ENCODE results near the gene HSP90AB1. TPM values are rescaled to one million over a fixed set of nuclear protein-coding genes. Genes with fewer than 3 reads are reported as not detected.

HSP90AB1 gene
- total RNA-seq, 1 experiment from 2014 or later = 2,544 TPM

DNA sequence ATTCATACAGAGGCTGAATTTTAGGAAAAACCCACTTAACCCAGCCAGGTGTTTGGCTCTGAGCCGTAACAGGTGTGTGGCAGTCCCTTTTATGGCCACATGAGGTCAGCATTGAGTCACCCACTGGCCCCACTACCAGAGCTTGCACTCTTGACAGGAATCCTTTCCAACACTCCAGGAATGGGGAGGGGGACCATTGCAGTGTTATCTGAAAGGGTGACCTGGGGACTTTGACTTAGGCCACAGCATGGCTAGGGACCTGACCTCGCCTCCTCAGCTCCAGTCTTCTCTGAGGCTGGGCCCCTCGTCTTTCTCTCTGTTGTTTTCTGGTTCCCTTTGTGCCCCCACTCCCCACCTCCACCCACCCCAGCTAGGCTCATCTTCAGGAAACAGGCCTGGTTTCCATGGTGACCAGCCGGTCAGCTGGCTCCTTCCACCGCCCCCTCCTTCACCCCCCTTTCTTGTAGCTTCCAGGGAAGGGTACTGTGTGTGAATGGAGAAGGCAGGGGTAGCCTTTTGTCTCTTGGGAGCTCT is 21.3 kb downstream of the HSP90AB1 start:
- DNase-seq (ENCODE audit: low spot score) = peak; percentile 66

DNA sequence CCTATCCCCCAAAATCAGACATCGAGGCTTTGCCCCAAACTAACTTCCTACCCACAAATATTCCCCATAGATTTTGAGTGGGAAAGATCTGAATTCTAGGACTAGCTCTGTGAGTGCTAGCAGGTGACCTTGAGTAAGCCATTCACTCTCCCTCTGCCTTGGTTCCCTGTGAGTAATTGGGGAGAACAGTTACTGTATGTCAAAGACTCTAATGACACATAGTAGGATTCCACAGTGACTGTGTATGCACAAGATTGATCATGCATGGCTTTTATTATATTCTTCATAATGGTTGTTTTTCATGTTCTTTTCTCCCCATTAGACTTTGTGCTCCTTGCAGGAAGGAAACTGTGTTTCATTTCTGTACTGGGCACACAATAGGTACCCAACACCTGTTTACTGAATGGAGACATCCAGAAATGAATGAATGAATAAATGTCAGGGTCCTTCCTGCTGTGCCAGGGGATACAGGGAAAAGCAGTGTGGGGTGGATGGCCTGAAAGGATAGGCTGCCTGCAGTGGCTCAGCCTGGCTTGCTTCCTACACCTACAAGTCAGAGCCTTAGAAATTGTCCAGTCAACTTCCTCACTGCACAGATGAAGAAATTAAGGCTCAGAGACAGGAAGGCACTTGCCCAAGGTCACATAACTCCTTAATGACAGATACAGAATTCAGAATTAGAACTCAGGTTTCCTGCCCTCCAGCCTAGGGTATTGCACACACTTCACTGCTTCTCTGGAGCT is 22.4 kb downstream of the HSP90AB1 start:
- DNase-seq (ENCODE audit: low spot score) = no peak

DNA sequence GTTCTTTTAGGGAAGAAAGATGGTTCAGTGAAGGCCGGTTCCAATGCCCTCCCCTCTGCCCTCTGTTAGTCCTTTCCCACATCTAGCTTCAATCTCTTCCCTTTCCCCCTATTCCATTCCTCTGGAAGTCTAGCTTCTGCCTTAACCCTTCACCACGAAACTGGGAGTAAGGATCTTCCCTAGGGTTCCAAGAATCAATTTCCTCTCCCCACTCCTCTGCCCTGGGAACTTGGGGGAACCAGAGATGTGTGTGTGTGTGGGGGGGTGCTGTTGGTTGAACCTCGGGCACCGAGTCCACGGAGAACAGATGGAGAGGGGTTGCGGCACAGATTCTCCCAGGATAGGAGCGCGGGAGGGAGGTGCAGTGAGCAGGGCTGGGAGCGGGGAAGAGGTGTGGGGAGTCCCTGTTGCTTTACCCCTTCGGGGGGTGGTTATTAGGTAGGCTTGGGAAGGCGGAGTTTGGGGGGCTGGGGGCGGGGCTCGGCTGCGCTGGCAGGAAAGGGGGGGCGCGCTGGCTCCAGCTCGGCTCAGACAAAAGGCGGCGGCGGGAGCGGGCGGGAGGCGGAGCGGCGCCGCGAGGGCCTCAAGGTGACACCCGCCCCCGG is 23.1 kb downstream of the HSP90AB1 start, which contains the start of gene TMEM151B:
TMEM151B (plus strand) TSS at position 530 of the 605 bp plus-strand sequence. CDS start 293 bp downstream, outside the sequence.
- no peak for DNase-seq (ENCODE audit: low spot score)

DNA sequence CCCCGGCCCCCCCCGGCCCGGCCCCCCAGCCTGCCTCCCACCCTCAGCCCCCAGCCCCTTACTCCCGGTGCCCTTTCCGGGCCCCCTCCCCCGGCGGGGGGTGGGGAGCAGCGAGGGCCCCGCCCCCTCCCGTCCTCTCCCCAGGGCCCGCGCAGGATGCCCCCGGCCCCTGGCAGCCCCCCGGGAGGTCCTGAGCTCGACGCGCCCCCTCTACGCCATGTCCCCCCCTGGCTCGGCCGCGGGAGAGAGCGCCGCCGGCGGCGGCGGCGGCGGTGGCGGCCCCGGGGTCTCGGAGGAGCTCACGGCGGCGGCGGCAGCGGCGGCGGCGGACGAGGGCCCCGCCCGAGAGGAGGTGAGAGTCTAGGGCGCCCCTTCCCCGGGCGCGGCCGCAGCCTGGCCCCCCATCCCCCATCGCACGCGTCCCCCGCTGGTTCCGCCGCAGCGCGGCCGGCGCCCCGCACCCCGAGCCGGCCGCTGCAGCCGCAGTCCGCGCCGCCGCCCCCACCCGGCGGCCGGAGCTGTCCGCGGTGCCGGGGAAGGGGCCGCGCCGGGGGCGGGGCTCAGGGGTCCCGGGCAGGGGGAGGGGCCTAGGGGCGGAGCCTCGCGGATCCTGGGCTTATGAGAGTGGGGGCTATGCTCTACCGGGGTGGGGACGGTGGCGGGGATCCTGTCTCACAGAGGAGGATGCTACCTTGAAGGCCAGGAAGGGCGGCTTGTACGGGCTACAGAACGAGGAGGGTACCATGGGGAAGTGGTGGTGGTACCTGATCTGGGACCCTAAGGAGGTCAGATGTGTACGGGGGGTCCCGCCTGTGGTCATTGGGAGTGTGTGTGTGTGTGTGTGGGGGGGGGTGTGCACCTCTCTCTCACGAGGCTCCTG is 23.9 kb downstream of the HSP90AB1 start:
- DNase-seq (ENCODE audit: low spot score) = no peak

DNA sequence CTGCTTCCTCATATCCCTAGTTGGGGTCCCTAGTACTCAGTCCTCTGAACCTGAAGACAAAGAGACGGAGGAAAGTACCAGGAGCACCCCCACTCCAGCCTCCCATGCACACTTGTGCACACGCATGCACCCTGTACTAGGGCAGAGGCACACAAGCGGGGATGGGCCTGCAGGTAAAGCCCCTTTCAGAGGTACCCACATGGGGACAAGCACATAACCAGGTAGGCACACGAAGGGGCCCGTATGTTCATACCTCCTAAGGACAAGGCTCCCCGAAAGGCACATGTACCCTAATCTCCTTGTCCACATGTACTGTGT is 24.5 kb downstream of the HSP90AB1 start:
- DNase-seq (ENCODE audit: low spot score) = no peak

DNA sequence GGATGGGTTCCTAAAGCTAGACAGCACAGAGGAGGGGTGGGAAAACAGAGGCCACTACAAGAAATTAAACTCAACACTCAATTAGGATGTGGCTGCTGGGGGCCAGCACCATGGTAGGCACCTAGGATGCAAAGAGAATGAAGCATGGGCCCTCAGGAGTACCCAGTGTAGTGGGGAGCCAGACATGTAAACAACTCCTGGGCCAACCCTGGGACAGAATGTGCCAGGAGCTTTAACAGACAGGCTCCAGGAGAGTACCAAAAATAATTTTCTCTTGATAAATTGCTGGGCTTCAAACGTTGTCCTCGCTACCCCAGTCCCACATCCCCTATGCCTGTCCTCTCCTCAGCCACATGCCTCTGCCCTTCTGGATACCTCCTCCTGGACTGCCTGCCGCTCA is 25.0 kb downstream of the HSP90AB1 start:
- DNase-seq (ENCODE audit: low spot score) = no peak

DNA sequence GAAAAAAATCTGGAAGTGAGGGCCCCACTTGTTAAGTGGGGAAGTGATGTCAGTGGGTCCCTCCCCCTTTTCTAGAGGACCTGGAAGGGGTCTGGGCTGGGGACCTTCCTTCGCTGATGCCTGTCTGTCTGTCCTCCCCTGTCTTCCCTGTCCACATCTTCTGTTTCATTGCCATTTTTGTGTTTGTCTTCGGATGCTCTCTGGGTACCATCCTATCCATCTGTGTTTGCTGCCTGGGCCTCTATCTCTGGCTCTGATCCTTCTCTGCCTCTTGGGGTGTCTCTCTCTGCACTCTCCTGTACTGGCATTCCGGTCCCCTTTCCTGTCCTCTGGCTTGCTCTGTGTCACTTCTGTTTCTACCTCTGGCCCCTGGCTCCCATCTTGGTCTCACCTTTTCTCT is 25.6 kb downstream of the HSP90AB1 start:
- DNase-seq (ENCODE audit: low spot score) = no peak

DNA sequence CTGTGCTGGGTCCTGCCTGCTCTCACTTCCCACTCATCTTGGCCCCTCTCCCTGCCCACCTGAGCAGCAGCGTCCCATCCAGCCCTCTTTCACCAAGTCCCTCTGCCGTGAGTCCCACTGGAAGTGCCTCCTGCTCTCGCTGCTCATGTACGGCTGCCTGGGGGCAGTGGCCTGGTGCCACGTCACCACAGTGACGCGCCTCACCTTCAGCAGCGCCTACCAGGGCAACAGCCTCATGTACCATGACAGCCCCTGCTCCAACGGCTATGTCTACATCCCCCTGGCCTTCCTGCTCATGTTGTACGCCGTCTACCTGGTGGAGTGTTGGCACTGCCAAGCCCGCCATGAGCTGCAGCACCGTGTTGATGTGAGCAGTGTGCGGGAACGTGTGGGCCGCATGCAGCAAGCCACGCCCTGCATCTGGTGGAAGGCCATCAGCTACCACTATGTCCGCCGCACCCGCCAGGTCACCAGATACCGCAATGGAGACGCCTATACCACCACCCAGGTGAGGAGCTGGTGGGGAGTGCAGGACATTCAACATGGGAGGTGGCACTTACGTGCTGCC is 26.2 kb downstream of the HSP90AB1 start:
- no peak for DNase-seq (ENCODE audit: low spot score)

DNA sequence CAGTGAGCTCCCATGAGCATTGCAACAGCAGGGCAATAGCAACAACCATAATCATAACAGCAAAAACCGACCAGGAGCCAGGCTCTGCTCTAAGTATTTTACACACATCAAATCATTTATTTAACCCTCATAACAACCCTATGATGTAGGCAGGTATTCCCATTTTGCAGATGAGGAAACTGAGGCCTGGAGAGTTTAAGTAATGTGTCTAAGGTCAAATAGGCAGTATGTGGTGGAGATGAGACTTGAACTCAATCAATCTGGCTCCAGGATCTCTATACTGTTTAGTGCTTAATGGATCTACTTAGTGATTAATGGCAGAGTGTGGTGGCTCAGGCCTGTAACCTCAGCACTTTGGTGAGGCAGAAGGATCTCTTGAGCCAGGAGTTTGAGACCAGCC is 26.7 kb downstream of the HSP90AB1 start:
- no peak for DNase-seq (ENCODE audit: low spot score)

DNA sequence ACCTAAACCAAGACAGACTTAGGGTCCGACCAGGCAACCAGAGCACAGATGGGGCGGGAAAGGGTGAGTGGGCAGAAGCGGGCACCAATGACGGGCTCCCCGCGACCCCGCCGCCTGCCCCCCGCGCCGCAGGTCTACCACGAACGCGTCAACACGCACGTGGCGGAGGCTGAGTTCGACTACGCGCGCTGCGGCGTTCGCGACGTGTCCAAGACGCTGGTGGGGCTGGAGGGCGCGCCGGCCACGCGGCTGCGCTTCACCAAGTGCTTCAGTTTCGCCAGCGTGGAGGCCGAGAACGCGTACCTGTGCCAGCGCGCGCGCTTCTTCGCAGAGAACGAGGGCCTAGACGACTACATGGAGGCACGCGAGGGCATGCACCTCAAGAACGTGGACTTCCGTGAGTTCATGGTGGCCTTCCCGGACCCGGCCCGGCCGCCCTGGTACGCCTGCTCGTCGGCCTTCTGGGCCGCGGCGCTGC is 28.4 kb downstream of the HSP90AB1 start:
- no peak for DNase-seq (ENCODE audit: low spot score)

DNA sequence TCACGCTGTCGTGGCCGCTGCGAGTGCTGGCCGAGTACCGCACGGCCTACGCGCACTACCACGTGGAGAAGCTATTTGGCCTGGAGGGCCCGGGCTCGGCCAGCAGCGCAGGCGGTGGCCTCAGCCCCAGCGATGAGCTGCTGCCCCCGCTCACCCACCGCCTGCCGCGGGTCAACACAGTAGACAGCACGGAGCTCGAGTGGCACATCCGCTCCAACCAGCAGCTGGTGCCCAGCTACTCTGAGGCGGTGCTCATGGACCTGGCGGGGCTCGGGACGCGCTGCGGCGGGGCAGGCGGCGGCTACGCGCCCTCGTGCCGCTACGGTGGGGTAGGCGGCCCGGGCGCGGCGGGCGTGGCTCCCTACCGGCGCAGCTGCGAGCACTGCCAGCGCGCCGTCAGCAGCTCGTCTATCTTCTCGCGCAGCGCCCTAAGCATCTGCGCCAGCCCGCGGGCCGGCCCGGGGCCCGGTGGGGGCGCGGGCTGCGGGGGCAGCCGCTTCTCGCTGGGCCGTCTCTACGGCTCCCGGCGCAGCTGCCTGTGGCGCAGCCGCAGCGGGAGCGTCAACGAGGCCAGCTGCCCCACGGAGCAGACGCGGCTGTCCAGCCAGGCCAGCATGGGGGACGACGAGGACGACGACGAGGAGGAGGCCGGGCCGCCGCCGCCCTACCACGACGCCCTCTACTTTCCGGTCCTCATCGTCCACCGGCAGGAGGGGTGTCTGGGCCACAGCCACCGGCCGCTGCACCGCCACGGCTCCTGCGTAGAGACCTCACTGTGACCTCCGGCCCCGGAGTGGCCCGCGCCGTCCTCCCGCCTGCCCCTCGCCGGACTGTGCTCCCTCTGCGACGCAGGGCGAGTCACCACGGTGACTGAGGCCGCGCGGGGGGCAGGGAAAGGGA is 29.1 kb downstream of the HSP90AB1 start:
- DNase-seq (ENCODE audit: low spot score) = no peak

DNA sequence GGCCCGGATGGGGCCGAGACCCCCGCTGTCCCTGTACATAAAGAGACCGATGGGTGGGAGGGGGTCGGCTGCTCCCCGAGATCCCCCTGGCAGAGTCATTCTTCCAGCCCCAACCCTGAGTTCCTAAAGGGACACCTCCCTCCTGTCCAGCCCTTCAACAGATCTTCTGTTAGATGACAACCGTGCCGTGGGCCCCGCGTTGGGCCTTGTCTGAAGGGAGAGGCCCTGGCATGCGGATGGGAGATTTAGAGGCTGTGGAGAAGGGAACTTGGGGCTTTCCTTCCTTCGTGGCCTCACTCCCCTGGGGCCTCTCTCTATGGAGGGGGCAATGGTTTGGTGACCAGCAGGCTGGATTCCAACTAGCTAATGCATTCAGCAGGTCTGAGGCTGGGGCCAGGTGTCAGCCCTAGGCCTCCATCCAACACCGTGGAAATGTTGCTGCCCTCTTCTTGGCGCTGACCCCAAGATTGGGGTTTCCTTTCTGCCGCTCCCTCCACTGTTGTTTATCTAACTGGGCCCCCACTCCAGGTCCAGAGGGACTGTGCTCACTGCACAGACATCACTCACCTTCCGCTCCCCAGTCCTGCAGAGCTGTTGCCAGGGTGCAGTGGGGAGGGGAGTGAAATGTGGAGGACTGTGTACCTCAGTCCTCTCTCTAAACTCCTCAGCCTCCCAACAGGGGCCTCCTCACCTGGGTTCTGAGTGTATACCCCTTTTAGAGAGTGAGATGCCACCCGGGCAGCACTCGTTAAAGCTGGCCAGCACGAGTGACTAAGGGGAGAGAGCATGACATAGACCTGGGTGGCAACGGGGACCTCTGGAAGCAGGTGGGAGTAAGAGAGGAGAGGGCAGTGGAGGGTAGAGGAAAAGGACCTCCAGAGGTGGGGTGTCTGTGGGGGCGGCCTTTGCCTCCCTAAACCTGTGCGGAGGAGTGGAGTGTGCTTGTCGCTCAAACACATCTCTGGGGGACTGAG is 30.1 kb downstream of the HSP90AB1 start:
- DNase-seq (ENCODE audit: low spot score) = no peak

DNA sequence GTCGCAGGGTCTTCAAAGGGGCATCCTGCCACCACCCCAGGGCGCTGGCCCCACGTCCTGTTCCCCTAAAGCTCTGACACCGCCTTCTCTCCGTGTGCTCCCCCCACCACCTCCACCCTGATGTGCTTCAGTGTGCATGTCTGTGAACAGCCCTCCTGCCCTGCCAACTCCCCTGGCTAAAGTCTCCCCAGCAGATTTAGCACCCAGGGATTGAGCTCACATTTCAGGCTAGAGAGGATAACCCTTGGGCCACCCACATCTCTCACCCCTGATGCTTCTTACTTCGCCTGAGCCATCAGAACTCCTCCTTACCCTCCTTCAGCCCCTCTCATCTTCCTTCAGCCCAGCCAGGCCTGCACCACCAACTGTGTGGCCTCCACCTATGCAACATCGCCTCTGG is 30.9 kb downstream of the HSP90AB1 start:
- DNase-seq (ENCODE audit: low spot score) = no peak

DNA sequence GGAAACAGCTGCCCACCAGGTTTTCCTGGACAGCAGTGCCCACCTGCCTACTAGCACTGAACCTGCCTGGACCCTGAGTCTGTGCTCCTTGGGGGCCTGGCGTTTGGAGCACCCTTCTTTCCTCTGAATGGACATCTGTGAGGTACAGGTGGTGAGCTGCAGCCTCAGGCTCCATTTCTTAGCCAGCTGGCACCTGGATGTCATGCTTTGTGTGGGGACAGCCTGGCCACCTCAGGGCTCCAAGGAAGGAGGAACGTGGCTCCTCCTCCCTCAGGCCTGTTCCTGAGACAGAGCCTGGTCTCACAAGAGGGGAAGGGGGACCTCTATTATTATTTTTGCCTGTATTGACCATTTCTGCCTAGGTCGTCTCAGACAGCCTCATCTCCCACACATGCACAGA is 31.4 kb downstream of the HSP90AB1 start:
- DNase-seq (ENCODE audit: low spot score) = no peak

DNA sequence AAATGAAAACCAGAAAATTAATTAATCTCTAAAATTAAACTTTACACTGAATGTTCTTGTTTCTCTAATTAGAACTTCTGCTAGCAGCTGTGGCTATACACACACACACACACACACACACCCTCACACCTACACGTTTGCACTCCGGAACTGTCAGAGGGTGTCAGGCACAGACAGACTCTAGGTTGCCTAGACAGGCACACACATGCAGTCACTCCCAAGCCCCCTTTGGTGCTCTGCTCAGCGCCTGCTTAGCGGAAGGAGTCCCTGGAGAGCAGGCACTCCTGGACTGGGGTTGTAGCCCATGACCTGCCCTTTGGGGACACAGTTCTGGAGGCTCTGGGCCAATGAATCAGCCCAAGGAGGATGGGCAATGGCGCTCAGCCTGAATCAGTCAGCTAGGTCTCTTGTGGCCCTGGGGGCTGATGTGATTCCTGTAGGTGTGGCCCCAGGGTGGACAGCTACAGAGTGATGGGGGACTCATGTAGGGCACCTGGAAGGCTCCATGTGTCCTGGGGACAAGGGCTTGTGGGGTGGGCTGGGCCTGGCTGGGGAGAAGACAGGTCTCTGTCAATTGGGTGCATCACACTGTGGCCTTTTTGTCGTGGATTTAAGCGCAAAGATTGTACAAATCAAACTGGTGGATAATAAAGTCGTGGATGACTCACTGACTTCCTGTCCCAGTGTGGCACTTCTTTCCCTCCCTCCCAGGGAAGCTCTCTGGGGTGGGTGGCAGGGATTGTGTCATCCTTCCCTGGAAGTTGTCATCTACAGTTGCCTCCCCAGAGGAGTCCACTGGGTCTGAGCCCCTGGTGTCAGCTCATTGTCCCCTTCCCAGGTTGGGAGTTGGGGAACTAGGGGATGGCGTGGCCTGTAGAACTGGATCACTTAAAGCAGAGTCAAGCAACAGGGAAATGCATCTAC is 32.1 kb downstream of the HSP90AB1 start:
- DNase-seq (ENCODE audit: low spot score) = peak; percentile 79

DNA sequence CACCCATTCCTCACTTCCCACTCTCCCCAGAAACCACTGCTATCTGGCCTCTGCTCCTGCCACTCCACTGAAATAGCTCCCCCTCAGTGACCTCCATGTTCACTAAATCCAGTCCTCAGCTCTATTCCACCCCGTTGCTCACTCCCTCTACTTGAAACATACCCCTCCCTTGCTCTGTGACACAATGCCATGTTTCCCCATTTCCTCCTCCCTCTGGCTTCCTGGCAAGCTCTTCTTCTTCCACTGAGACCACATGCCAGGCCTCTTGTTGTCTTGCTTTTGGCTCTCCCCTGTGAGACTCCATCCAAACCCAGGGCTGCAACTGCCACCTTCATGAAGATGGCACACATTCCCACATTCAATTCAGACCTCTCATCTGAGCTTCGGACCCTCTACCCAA is 37.2 kb downstream of the HSP90AB1 start:
- DNase-seq (ENCODE audit: low spot score) = no peak

DNA sequence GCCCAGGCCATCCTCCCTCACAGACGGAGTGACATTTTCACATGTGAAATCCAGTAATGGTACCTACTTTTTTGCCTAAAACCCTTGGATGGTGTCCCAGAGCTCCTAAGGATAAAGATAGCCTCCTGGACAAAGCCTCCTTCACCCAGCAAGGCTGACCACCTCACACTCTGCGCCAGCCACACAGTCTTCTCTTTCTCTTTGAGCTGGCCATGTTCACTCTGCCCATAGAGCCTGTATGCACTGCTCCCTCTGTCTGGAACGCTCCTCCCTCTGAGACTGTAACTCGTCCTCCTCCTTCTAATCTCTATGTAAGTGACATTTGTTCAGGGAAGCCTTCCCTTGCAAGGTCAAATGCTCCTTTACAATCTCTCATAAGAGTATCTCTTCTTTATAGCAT is 38.0 kb downstream of the HSP90AB1 start:
- no peak for DNase-seq (ENCODE audit: low spot score)

DNA sequence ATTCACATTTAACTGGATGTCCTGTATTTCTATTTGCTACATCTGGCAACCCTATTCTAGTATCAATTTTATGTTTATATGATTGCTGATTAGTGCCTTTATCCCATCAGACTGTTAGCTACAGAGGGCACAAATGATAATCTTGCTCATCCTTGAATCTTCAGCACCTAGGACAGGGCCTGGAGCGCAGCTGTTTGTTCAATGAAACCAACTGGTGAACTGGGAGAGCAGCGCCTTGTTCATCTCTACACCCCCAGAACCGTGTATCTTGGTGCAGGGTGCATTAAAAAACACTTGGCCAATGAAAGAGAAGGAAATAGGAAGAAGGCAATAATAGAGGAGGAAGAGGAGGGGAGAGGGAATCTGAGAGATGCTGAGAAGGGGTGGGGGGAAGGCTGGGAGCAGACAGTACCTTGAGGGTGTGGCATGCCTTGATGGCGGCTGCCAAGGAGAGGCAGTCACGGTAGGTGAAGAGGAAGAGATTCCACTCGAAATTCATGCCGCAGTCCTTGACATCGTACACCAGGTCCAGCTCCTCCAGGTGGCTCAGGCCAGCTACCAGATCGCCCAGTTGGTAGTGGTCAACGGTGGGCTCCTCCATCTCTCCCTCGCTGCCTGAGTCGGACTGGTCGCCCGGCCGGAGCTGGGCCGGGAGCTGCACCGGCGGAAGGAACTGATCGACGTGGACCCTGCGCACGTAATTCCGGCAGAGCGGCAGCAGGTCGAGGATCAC is 38.8 kb downstream of the HSP90AB1 start:
- DNase-seq (ENCODE audit: low spot score) = peak; percentile 24

Data from A172 (cell line).